OCI-LY3 (cell line): ENCODE data around the gene KLHL29.

Experiments used
- H2AFZ ChIP-seq: fragments of 200-600, 300-600 bp; shearing (Covaris generic); 2 replicates; pipeline ENCODE4 v1.6.0; 2014; ENCODE audit warnings: antibody characterized with exemption, low read depth, low read length
- H3K27ac ChIP-seq: fragments of 200-600, 300-600 bp; sonication (generic); 2 replicates; pipeline ENCODE4 v1.5.1; 2014; ENCODE audit warnings: mild to moderate bottlenecking, low read length, moderate library complexity, mixed read lengths
- H3K27me3 ChIP-seq: fragments of 200-600, 300-600 bp; sonication (generic); 2 replicates; pipeline ENCODE4 v1.6.1; 2014; ENCODE audit warnings: low read depth, low read length, mixed read lengths
- H3K36me3 ChIP-seq: fragments of 200-600, 300-600 bp; sonication (generic); replicated peaks from 2 replicates; pipeline ENCODE3; 2014; ENCODE audit warnings: low read depth, low read length, mixed read lengths
- H3K4me1 ChIP-seq: fragments of 300-600, 200-600 bp; sonication (generic); 2 replicates; pipeline ENCODE4 v1.6.1; 2014; ENCODE audit warnings: low read length, mixed read lengths
- H3K4me2 ChIP-seq: fragments of 200-600, 300-600 bp; sonication (generic); 2 replicates; pipeline ENCODE4 v1.6.1; 2014; ENCODE audit warnings: low read length, mixed read lengths
- H3K4me3 ChIP-seq: fragments of 300-600, 200-600 bp; sonication (generic); 2 replicates; pipeline ENCODE4 v1.5.1; 2014; ENCODE audit warnings: antibody characterized with exemption, mild to moderate bottlenecking, low read length, moderate library complexity
- H3K79me2 ChIP-seq: fragments of 300-600, 200-600 bp; shearing (Covaris generic); 2 replicates; pipeline ENCODE4 v1.6.1; 2014; ENCODE audit warnings: mild to moderate bottlenecking, low read length, mixed read lengths
- H3K9ac ChIP-seq: fragments of 300-600, 200-600 bp; shearing (Covaris generic); 2 replicates; pipeline ENCODE4 v1.6.0; 2014; ENCODE audit warnings: mild to moderate bottlenecking, low read length, moderate library complexity
- H3K9me3 ChIP-seq: fragments of 200-600, 300-600 bp; shearing (Covaris generic); 2 replicates; pipeline ENCODE4 v1.6.1; 2014; ENCODE audit warnings: low read length, mixed read lengths; ENCODE audit not compliant: insufficient read depth
- H4K20me1 ChIP-seq: fragments of 200-600, 300-600 bp; sonication (generic); 2 replicates; pipeline ENCODE4 v1.6.1; 2016; ENCODE audit warnings: low read length, mixed read lengths; ENCODE audit not compliant: insufficient read depth
- EZH2phosphoT487 ChIP-seq: fragments of 200-600 bp; shearing (Covaris generic); IDR thresholded peaks from 2 replicates; pipeline ENCODE4 v1.6.1; 2018; ENCODE audit warnings: antibody characterized with exemption, mixed run types, low read depth
- TF ChIP-seq, protein P1 (sequence below): fragments of 200-600, 300-600 bp; sonication (generic); IDR thresholded peaks from 2 replicates; pipeline ENCODE4 v1.5.1; 2014; ENCODE audit warnings: antibody characterized with exemption, low read length, low read depth

Gene KLHL29

DNA sequence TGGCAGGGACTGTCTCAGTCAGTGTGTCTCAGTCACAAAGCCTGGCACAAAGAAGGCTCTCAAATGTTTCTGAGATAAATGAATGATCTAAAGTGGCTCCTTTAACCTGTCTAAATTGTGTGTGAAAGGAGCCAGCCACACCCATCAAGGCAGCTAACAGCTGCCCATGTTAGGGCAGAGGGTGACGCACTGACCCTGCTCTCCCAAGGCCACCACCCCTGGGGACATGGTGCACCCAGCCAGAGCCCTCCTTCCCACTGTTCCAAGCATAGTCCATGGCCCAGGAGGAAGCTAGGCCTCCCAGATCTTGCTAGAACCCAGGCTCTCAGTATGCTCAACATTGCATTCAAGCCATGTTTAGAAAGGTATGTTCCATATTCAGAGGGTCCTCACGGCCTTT lies 100.3 kb downstream of the KLHL29 start:
- Histone ChIP-seq H3K9me3 (no peaks in the 10 kb centered on the region), H3K4me2 (no peak overlapping the region), H3K4me3 (no peak overlapping the region), H3K36me3 (no peaks in the 10 kb centered on the region), H3K9ac (no peak overlapping the region), H3K27ac (no peak overlapping the region), H3K4me1 (no peaks in the 10 kb centered on the region), H4K20me1 (no peaks in the 10 kb centered on the region), H3K79me2 (no peaks in the 10 kb centered on the region), H3K27me3 (no peaks in the 10 kb centered on the region; the same call in 1 of the 2 replicates), H2AFZ (no peak overlapping the region)
- no peak for TF ChIP-seq EZH2phosphoT487
- TF ChIP-seq, protein P1, sequence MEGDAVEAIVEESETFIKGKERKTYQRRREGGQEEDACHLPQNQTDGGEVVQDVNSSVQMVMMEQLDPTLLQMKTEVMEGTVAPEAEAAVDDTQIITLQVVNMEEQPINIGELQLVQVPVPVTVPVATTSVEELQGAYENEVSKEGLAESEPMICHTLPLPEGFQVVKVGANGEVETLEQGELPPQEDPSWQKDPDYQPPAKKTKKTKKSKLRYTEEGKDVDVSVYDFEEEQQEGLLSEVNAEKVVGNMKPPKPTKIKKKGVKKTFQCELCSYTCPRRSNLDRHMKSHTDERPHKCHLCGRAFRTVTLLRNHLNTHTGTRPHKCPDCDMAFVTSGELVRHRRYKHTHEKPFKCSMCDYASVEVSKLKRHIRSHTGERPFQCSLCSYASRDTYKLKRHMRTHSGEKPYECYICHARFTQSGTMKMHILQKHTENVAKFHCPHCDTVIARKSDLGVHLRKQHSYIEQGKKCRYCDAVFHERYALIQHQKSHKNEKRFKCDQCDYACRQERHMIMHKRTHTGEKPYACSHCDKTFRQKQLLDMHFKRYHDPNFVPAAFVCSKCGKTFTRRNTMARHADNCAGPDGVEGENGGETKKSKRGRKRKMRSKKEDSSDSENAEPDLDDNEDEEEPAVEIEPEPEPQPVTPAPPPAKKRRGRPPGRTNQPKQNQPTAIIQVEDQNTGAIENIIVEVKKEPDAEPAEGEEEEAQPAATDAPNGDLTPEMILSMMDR, result no peak

- Histone ChIP-seq H3K79me2 (no peaks in the 10 kb centered on the region), H3K9me3 (no peaks in the 10 kb centered on the region), H4K20me1 (no peaks in the 10 kb centered on the region), H2AFZ (no peak overlapping the region), H3K4me1 (no peaks in the 10 kb centered on the region), H3K4me3 (no peak overlapping the region), H3K4me2 (no peak overlapping the region), H3K27ac (no peak overlapping the region), H3K9ac (no peak overlapping the region), H3K27me3 (no peaks in the 10 kb centered on the region; the same call in 1 of the 2 replicates), H3K36me3 (no peaks in the 10 kb centered on the region)
- TF ChIP-seq, protein P1, result no peak
- TF ChIP-seq EZH2phosphoT487, result no peak
Measured at GRCh38 chr2:23485841-23486683, 101.1 kb downstream of the KLHL29 start.

GRCh38 chr2:23486684-23487075 lies 101.7 kb downstream of the KLHL29 start:
- H3K4me2 ChIP-seq, result no peak overlapping the region
- H3K27ac ChIP-seq, result no peak overlapping the region
- no peak overlapping the region for H2AFZ ChIP-seq
- TF ChIP-seq, protein P1, result no peak
- no peak for TF ChIP-seq EZH2phosphoT487
- H3K9ac ChIP-seq, result no peak overlapping the region
- H3K4me1 ChIP-seq, result no peaks in the 10 kb centered on the region
- no peaks in the 10 kb centered on the region; the same call in 1 of the 2 replicates for H3K27me3 ChIP-seq
- no peaks in the 10 kb centered on the region for H4K20me1 ChIP-seq
- no peaks in the 10 kb centered on the region for H3K79me2 ChIP-seq
- no peaks in the 10 kb centered on the region for H3K9me3 ChIP-seq
- no peak overlapping the region for H3K4me3 ChIP-seq
- no peaks in the 10 kb centered on the region for H3K36me3 ChIP-seq

DNA sequence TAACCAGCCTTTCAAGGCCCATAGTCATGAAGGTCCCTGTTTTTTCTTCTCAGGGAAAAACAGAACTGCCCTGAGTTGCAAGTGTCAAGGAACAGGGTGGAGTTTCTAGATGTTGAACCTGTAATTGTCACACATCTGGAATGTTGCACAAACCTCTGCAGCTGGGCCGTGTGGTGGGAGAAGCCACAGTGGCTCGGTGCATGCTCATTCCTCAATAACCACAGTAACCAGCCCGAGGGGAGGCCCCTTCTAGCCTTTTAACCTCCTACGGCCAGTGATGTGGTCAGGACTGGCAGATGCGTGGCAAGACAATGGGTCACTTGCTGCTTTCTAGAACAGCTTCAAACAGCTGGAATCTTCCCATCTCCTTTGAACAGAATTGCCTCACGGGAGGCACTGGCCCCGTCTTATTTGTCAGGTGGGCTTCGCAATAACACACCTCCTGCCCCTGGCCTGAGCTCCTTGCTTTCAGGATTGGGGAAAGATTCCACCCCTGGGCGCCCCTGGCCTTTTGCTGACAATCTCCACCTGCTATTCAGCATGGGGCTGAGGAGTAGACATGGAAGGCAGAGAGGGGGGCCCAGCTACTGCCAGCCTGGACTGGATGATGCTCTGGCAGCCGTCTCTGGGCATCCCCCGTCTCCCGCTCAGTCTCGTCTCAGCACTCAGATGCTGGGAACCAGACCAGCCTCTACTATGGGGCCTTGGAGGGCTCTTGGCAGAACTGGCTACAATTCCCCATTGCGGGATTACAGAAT lies 102.9 kb downstream of the KLHL29 start:
- Histone ChIP-seq H3K9me3 (no peaks in the 10 kb centered on the region), H3K4me2 (no peak overlapping the region)

More for the DNA sequence above, 102.9 kb downstream of the KLHL29 start:
- no peaks in the 10 kb centered on the region for H3K27me3 ChIP-seq
- TF ChIP-seq, protein P1, result no peak
- TF ChIP-seq EZH2phosphoT487, result no peak
- no peaks in the 10 kb centered on the region for H3K4me1 ChIP-seq
- no peaks in the 10 kb centered on the region for H4K20me1 ChIP-seq
- no peak overlapping the region for H2AFZ ChIP-seq
- H3K4me3 ChIP-seq, result no peak overlapping the region
- H3K27ac ChIP-seq, result no peak overlapping the region
- no peaks in the 10 kb centered on the region for H3K36me3 ChIP-seq
- no peaks in the 10 kb centered on the region for H3K79me2 ChIP-seq
- no peak overlapping the region for H3K9ac ChIP-seq
